PC-9 (cell line): Measurements from ENCODE around the gene FGF14. TPM values are rescaled to one million over a fixed set of nuclear protein-coding genes. Genes with fewer than 3 reads are reported as not detected.

Experiments used
- BruUV-seq: library from RNA; stranded (reverse); fragments of 400-500 nt; replicated peaks from 2 replicates; lab custom pipeline; 2021; lab: Mats Ljungman, UMichigan
- CTCF ChIA-PET: fragments of 300-600 bp; sonication (Branson Sonifier 250); formaldehyde crosslinking; loops from one replicate; lab custom pipeline; 2022; ENCODE audit warnings: antibody characterized with exemption; lab: Charles Lee
- POLR2A ChIA-PET: fragments of 300-600 bp; sonication (Branson Sonifier 250); formaldehyde crosslinking; loops from one replicate; lab custom pipeline; 2022; ENCODE audit warnings: antibody characterized with exemption; ENCODE audit not compliant: unreplicated experiment; lab: Charles Lee
- DNase-seq, 2 experiments: peaks; one replicate each; pipeline versions ENCODE4 v3.0.0 to v3.0.0-alpha.2; 2015 to 2022; ENCODE audit warnings: mixed read lengths in 1 of 2
- H2AFZ ChIP-seq: fragments of 200-600 bp; sonication (generic); 2 replicates; pipeline ENCODE4 v1.8.1; 2017; ENCODE audit warnings: antibody characterized with exemption
- H3F3A ChIP-seq: fragments of 200-600 bp; sonication (generic); 2 replicates; pipeline ENCODE4 v1.8.1; 2017; ENCODE audit warnings: antibody characterized with exemption, mild to moderate bottlenecking, low read depth; ENCODE audit not compliant: insufficient read depth
- H3K27ac ChIP-seq: fragments of 200-600 bp; sonication (generic); 2 replicates; pipeline ENCODE4 v1.6.1; 2016; ENCODE audit warnings: mixed run types
- H3K27me3 ChIP-seq: fragments of 200-600 bp; sonication (generic); 2 replicates; pipeline ENCODE4 v1.6.1; 2016; ENCODE audit warnings: low read depth, mixed run types; ENCODE audit not compliant: insufficient read depth
- H3K36me3 ChIP-seq: fragments of 200-600 bp; sonication (generic); 2 replicates; pipeline ENCODE4 v1.6.1; 2016; ENCODE audit warnings: low read depth, mixed run types
- H3K4me1 ChIP-seq: fragments of 200-600 bp; sonication (generic); replicated peaks from 2 replicates; pipeline ENCODE4 v1.6.1; 2016; ENCODE audit warnings: mixed run types; ENCODE audit not compliant: insufficient read depth
- H3K4me2 ChIP-seq: fragments of 200-600 bp; sonication (generic); 2 replicates; pipeline ENCODE4 v1.6.1; 2017; ENCODE audit warnings: mixed run types
- H3K4me3 ChIP-seq: fragments of 200-600 bp; sonication (generic); 2 replicates; pipeline ENCODE4 v1.6.1; 2016; ENCODE audit warnings: mixed run types
- H3K79me2 ChIP-seq: fragments of 200-600 bp; sonication (generic); 2 replicates; pipeline ENCODE4 v1.6.1; 2017; ENCODE audit warnings: low read depth, mixed run types
- H3K9me2 ChIP-seq: fragments of 200-600 bp; sonication (generic); 2 replicates; pipeline ENCODE4 v1.8.1; 2017; ENCODE audit warnings: mild to moderate bottlenecking; ENCODE audit not compliant: insufficient read depth
- H3K9me3 ChIP-seq: fragments of 200-600 bp; sonication (generic); 2 replicates; pipeline ENCODE4 v1.8.1; 2016; ENCODE audit warnings: low read depth; ENCODE audit not compliant: insufficient read depth
- H4K20me1 ChIP-seq: fragments of 200-600 bp; sonication (generic); 2 replicates; pipeline ENCODE4 v1.8.1; 2017; ENCODE audit not compliant: insufficient read depth
- CTCF ChIP-seq: fragments of 200-600 bp; sonication (generic); conservative IDR thresholded peaks from 2 replicates; pipeline ENCODE4 v1.6.1; 2017; ENCODE audit warnings: mixed run types, antibody characterized with exemption, mild to moderate bottlenecking, moderate library complexity
- EZH2 ChIP-seq: fragments of 200-600 bp; sonication (generic); IDR thresholded peaks from 2 replicates; pipeline ENCODE4 v1.8.0; 2017; ENCODE audit warnings: antibody characterized with exemption, low read depth
- intact Hi-C: fragments of 100-400 bp; cut with micrococcal nuclease; formaldehyde crosslinking; loops from one replicate; pipeline ENCODE4 v1.10.0; 2022; ENCODE audit not compliant: unreplicated experiment
- total RNA-seq: library from RNA; stranded (reverse); gene quantifications from 2 replicates; pipeline ENCODE4 v1.2.3, GENCODE V29; 2021

The FGF14 gene
- total RNA-seq, 1 experiment from 2014 or later = not detected

DNA sequence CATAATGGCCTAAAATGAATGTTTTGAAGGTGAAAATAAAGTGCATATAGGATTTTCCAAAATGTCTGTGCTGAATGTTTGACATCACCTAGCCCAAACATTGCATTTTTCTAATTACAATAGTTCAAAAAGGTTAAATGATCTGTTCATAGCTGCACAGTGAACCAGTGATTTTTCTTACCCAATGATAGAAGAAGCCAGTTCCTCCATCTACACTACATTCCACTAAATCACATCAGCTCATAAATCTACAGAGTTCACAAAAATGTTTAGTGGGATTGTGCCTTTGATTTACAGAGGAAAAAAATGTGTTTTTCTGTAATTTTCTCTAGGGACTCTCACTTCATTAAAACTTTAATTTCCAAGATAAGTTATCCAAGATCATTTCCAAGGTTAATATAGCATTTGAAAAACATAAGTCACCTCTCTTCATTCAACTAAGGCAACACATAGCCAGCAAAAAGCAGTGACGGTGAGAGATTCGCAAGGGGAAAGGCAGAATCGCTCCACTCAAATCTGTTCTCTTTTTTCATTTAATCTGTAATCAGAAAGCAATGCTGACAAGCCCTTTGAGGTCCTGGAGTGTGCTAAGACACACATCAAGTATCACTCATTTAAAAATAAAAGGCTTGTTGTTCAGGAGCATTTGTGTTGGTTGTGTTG, 194.0 kb downstream of the FGF14 start:
- TF ChIP-seq CTCF (no peak), EZH2 (no peak)
- ChIA-PET POLR2A (no interaction called here), CTCF (no interaction called here)
- H3F3A ChIP-seq = no peaks in the 10 kb centered on the region
- H3K79me2 ChIP-seq = no peaks in the 10 kb centered on the region
- peaks cover 16% of the 10 kb centered on the region; the same call in 1 of the 2 replicates for H3K27me3 ChIP-seq
- H3K4me3 ChIP-seq = no peak overlapping the region
- no TSS peak for BruUV-seq
- no peak overlapping the region for H2AFZ ChIP-seq
- intact Hi-C loops = no loop called here
- H4K20me1 ChIP-seq = no peaks in the 10 kb centered on the region
- no peak overlapping the region for H3K4me2 ChIP-seq
- DNase-seq = no peak
- no peak overlapping the region for H3K27ac ChIP-seq
- no peaks in the 10 kb centered on the region for H3K36me3 ChIP-seq
- H3K4me1 ChIP-seq = no peaks in the 10 kb centered on the region
- no peaks in the 10 kb centered on the region for H3K9me2 ChIP-seq
- no peaks in the 10 kb centered on the region for H3K9me3 ChIP-seq

- H3K4me3 ChIP-seq = no peak overlapping the region
- H3K27me3 ChIP-seq = peaks cover 28% of the 10 kb centered on the region
- no peaks in the 10 kb centered on the region for H3F3A ChIP-seq
- no TSS peak for BruUV-seq
- H3K79me2 ChIP-seq = no peaks in the 10 kb centered on the region
- ChIA-PET CTCF (no interaction called here), POLR2A (no interaction called here)
- no peak overlapping the region for H2AFZ ChIP-seq
- intact Hi-C loops = no loop called here
- TF ChIP-seq CTCF (no peak), EZH2 (no peak)
- H3K36me3 ChIP-seq = no peaks in the 10 kb centered on the region
- DNase-seq = no peak
- H3K9me2 ChIP-seq = no peaks in the 10 kb centered on the region
- H4K20me1 ChIP-seq = no peaks in the 10 kb centered on the region
- no peak overlapping the region for H3K4me2 ChIP-seq
- no peaks in the 10 kb centered on the region for H3K9me3 ChIP-seq
- no peaks in the 10 kb centered on the region for H3K4me1 ChIP-seq
- H3K27ac ChIP-seq = no peak overlapping the region
These were observed 198.1 kb downstream of the FGF14 start for GRCh38 chr13:102203718-102204117.

- Histone ChIP-seq H3K9me2 (no peaks in the 10 kb centered on the region), H3K9me3 (no peaks in the 10 kb centered on the region), H2AFZ (no peak overlapping the region), H3K79me2 (no peaks in the 10 kb centered on the region), H3K36me3 (no peaks in the 10 kb centered on the region), H3F3A (no peaks in the 10 kb centered on the region), H3K27ac (no peak overlapping the region), H3K4me1 (no peaks in the 10 kb centered on the region), H4K20me1 (no peaks in the 10 kb centered on the region), H3K27me3 (peaks cover 22% of the 10 kb centered on the region), H3K4me3 (no peak overlapping the region), H3K4me2 (no peak overlapping the region)
- DNase-seq = no peak
- CTCF ChIA-PET = no interaction called here
- POLR2A ChIA-PET = no interaction called here
- intact Hi-C loops = loop anchor here (5.0 kb wide), 1 partner anchor 649 kb away; the partner anchor contains the start of gene ERCC5
- no peak for TF ChIP-seq EZH2
- TF ChIP-seq CTCF = no peak
- no TSS peak for BruUV-seq
These were observed 203.2 kb downstream of the FGF14 start for GRCh38 chr13:102198418-102199311.
